ENCODE measurements around the gene NDEL1.
A peak's percentile ranks its signal among the peaks of the same experiment; 100 is the strongest.

The NDEL1 gene

DNA sequence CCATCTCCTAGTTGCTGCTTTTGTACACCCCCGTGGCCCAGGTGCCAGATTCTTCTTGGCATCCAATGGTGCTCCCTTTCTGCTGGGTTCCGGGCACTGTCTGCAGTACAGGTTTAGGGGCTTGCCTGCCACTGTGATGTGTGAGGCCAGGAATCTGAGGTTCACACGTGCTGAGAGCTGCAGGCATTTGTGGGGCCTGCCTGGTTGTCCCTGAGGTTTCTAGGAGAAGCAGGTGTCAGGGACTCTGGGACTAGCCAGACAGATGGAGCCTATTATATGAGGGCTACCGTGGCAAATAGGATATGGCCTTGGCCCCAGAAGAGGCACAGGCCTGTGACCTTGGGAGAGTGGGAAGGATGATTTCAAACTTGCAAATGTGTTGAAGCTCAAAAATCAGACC, 29.3 kb downstream of the NDEL1 start:
- H3K36me3 ChIP-seq, result peaks cover 33 to 83% (median 61%) of the 10 kb centered on the region in 3 donors
- H3K27me3 ChIP-seq, result no peaks in the 10 kb centered on the region
- intact Hi-C loops (cut with DNase I; ENCODE audit: low total_unique reads), result no loop called here
- peaks cover 0 to 82% (median 54%) of the 10 kb centered on the region in 4 donors for H3K4me1 ChIP-seq
- no peak overlapping the region for H3K4me3 ChIP-seq
- no peaks in the 10 kb centered on the region for H3K9me3 ChIP-seq
- H3K27ac ChIP-seq, result peak overlapping the region; percentile 64 to 82
- TF ChIP-seq, protein P1, sequence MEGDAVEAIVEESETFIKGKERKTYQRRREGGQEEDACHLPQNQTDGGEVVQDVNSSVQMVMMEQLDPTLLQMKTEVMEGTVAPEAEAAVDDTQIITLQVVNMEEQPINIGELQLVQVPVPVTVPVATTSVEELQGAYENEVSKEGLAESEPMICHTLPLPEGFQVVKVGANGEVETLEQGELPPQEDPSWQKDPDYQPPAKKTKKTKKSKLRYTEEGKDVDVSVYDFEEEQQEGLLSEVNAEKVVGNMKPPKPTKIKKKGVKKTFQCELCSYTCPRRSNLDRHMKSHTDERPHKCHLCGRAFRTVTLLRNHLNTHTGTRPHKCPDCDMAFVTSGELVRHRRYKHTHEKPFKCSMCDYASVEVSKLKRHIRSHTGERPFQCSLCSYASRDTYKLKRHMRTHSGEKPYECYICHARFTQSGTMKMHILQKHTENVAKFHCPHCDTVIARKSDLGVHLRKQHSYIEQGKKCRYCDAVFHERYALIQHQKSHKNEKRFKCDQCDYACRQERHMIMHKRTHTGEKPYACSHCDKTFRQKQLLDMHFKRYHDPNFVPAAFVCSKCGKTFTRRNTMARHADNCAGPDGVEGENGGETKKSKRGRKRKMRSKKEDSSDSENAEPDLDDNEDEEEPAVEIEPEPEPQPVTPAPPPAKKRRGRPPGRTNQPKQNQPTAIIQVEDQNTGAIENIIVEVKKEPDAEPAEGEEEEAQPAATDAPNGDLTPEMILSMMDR (IDR thresholded peaks at IDR 0.05), result no peak
- no peak for DNase-seq

DNA sequence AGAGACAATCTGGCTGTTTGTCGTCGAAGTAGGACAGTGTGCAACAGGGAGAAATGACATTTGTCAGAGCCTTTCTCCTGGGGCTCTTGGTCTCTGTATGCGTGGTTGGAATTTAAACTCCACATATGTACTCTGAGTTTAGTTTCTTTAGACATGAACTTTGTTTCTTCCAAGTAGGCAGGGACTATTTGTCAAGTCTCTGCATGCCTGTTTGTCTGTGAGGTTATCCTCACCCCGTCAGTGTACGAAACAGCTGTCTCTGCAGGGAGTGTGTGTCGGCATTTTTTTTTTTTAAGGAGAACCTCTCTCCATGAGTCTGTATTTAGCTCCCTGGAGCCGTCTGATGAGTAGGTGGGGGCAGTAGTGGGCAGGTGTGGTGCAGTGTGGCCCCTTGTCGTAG, 29.7 kb downstream of the NDEL1 start:
- intact Hi-C loops (cut with DNase I; ENCODE audit: low total_unique reads), result no loop called here
- H3K27me3 ChIP-seq, result no peaks in the 10 kb centered on the region
- peaks cover 0 to 86% (median 58%) of the 10 kb centered on the region in 4 donors for H3K4me1 ChIP-seq
- H3K36me3 ChIP-seq, result peaks cover 29 to 79% (median 57%) of the 10 kb centered on the region in 3 donors
- H3K4me3 ChIP-seq, result no peak overlapping the region
- DNase-seq, result no peak
- H3K27ac ChIP-seq, result peak overlapping the region; percentile 64 to 82
- no peaks in the 10 kb centered on the region for H3K9me3 ChIP-seq
- TF ChIP-seq, protein P1 (IDR thresholded peaks at IDR 0.05), result no peak

DNA sequence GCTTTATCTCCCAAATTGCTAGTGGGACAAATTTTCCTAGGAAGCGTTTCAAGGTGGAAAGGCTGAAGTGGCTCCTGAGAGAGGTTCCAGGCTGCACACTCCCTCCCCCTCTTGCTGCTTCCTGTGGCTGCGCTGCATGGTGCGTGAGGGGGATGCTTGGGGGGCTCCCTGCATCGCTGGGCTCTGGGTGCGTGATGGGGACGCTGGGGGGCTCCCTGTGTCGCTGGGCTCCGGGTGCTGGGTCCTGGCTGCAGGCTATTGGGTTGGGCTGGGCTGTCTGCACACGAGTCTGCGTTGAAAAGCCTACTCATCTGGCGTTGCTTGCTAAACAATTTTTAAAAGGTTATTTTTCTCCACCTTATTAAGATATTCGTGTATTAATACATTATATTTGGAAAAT, 30.1 kb downstream of the NDEL1 start:
- Histone ChIP-seq H3K9me3 (no peaks in the 10 kb centered on the region), H3K36me3 (peaks cover 25 to 74% (median 52%) of the 10 kb centered on the region in 3 donors), H3K4me1 (peaks cover 0 to 90% (median 62%) of the 10 kb centered on the region in 4 donors), H3K27ac (peak overlapping the region; percentile 64 to 82), H3K4me3 (no peak overlapping the region), H3K27me3 (no peaks in the 10 kb centered on the region)
- intact Hi-C loops (cut with DNase I; ENCODE audit: low total_unique reads), result no loop called here
- TF ChIP-seq, protein P1 (IDR thresholded peaks at IDR 0.05), result no peak
- DNase-seq, result no peak

DNA sequence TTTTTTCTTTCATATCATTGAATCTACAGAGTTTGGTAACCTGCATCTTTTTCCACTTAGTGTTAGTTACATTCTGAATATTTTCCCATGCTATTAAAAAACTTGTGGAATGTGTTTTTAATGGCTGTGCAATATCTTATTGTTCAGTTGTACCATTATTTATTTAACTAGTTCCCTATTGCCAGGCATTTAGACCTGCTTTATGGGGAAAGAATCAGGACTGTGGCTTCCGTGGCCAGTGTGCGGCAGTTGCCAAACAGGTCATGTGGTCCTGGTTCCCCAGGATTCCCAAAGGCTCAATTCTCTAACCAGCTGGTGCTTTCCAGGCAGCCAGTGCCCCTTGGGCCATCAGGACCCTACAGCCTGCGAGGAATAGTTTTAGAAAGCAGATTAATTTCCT, 30.8 kb downstream of the NDEL1 start:
- Histone ChIP-seq H3K4me1 (peaks cover 0 to 97% (median 67%) of the 10 kb centered on the region in 4 donors), H3K27ac (peak overlapping the region; percentile 54 to 82), H3K27me3 (no peaks in the 10 kb centered on the region), H3K4me3 (no peak overlapping the region), H3K36me3 (peaks cover 18 to 72% (median 50%) of the 10 kb centered on the region in 3 donors), H3K9me3 (no peaks in the 10 kb centered on the region)
- TF ChIP-seq, protein P1 (IDR thresholded peaks at IDR 0.05), result no peak
- intact Hi-C loops (cut with DNase I; ENCODE audit: low total_unique reads), result no loop called here
- DNase-seq, result no peak

DNA sequence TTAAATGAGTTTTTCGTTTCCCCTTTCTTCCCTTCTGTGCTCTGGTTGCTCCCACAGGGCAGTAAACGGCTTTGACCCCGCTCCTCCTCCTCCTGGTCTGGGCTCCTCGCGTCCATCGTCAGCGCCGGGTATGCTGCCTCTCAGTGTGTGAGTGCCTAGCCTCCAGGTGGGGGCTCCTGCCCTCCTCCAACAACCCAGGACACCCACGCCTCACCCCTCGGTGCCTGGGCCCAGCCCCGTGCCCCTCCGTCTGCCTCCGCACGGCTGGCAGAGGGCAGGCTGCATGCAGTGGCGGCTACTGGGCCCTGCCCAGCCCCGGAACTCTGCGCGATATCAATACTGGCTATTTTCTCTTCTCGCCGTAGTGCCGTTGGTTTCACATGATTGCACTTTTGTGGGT, 31.2 kb downstream of the NDEL1 start:
- H3K27me3 ChIP-seq, result no peaks in the 10 kb centered on the region
- TF ChIP-seq, protein P1 (IDR thresholded peaks at IDR 0.05), result no peak
- H3K4me3 ChIP-seq, result no peak overlapping the region
- H3K9me3 ChIP-seq, result no peaks in the 10 kb centered on the region
- intact Hi-C loops (cut with DNase I; ENCODE audit: low total_unique reads), result no loop called here
- H3K27ac ChIP-seq, result peak overlapping the region; percentile 54 to 82
- peaks cover 15 to 72% (median 50%) of the 10 kb centered on the region in 3 donors for H3K36me3 ChIP-seq
- DNase-seq, result no peak
- peaks cover 0 to 99% (median 69%) of the 10 kb centered on the region in 4 donors for H3K4me1 ChIP-seq

DNA sequence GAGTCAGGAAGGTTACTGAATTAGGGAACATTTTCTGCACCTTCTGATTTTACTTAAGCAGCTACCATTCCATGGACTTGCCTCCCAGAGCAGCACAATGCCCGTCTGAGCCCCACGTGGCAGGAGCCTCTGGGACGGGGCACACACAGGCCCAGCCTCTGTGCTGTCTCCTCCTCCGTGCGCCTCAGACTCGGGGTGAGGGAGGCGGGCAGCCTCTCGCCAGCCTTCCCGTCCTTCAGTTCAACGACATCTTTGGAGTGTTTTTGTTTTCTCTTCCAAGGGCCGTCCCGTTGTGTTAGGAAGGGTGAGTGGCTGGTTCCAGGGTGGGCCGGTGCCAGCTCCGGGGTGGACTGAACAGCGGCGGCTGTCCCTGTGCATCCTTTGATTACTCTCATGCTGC, 31.8 kb downstream of the NDEL1 start:
- no peak overlapping the region for H3K4me3 ChIP-seq
- peaks cover 11 to 70% (median 46%) of the 10 kb centered on the region in 3 donors for H3K36me3 ChIP-seq
- H3K4me1 ChIP-seq, result peaks cover 0 to 99% (median 68%) of the 10 kb centered on the region in 4 donors
- peak overlapping the region; percentile 54 to 82 for H3K27ac ChIP-seq
- no peaks in the 10 kb centered on the region for H3K27me3 ChIP-seq
- H3K9me3 ChIP-seq, result no peaks in the 10 kb centered on the region
- intact Hi-C loops (cut with DNase I; ENCODE audit: low total_unique reads), result no loop called here
- TF ChIP-seq, protein P1 (IDR thresholded peaks at IDR 0.05), result no peak
- no peak for DNase-seq
